Medulla oblongata (tissue), 1 donor: ENCODE measurements around the gene BTNL9.
"Not testable (repeated sequence)": the region's sequence is repeated elsewhere in the genome, so short reads cannot be mapped to it uniquely, and the experiment has no call there.

Source experiments
- DNase-seq: peaks from one replicate; pipeline ENCODE4 v3.0.0-alpha.2; 2015; ENCODE audit errors: extremely low spot score

Gene BTNL9

GRCh38 chr5:181100121-181100875 lies 60.2 kb downstream of the BTNL9 start:
- DNase-seq: no peak

- DNase-seq: not testable (repeated sequence)
Measured at GRCh38 chr5:181101030-181101641, 61.1 kb downstream of the BTNL9 start.

GRCh38 chr5:181101930-181102674 lies 62.0 kb downstream of the BTNL9 start:
- DNase-seq: not testable (repeated sequence)

- DNase-seq: not testable (repeated sequence)
Measured at GRCh38 chr5:181104259-181104568, 64.1 kb downstream of the BTNL9 start.

- DNase-seq: not testable (repeated sequence)
Measured at GRCh38 chr5:181104606-181105390, 64.7 kb downstream of the BTNL9 start.

- no peak for DNase-seq
Measured at GRCh38 chr5:181105391-181106025, 65.4 kb downstream of the BTNL9 start.

- DNase-seq: no peak
Measured at GRCh38 chr5:181107699-181108098, 67.6 kb downstream of the BTNL9 start.

GRCh38 chr5:181108578-181109165 lies 68.6 kb downstream of the BTNL9 start:
- no peak for DNase-seq

GRCh38 chr5:181109489-181110013 lies 69.5 kb downstream of the BTNL9 start:
- no peak for DNase-seq

GRCh38 chr5:181111010-181111409 lies 70.9 kb downstream of the BTNL9 start:
- DNase-seq: no peak
